HG03060 (cell line): ENCODE measurements around the gene TRMU.
"Not testable (repeated sequence)": the region's sequence is repeated elsewhere in the genome, so short reads cannot be mapped to it uniquely, and the experiment has no call there.

Experiments used
- ATAC-seq: cut with Tn5 transposase; IDR thresholded peaks from one replicate; pipeline ENCODE4 v1.9.1; 2021; ENCODE audit warnings: low read depth, moderate number of reproducible peaks; ENCODE audit not compliant: unreplicated experiment

Gene TRMU

GRCh38 chr22:46297151-46297812 is 38.2 kb upstream of the TRMU start:
- ATAC-seq, result no peak

GRCh38 chr22:46299101-46299500 is 36.4 kb upstream of the TRMU start:
- ATAC-seq, result no peak

- no peak for ATAC-seq
Observed at GRCh38 chr22:46300491-46300890, 35.0 kb upstream of the TRMU start.

- no peak for ATAC-seq
Observed at GRCh38 chr22:46303347-46303965, 32.1 kb upstream of the TRMU start.

GRCh38 chr22:46308283-46308988 is 27.1 kb upstream of the TRMU start:
- no peak for ATAC-seq

GRCh38 chr22:46309526-46310085 is 25.9 kb upstream of the TRMU start:
- no peak for ATAC-seq

GRCh38 chr22:46312056-46312455 is 23.5 kb upstream of the TRMU start:
- no peak for ATAC-seq

GRCh38 chr22:46312848-46313247 is 22.7 kb upstream of the TRMU start:
- ATAC-seq, result not testable (repeated sequence)

- ATAC-seq, result no peak
Observed at GRCh38 chr22:46315976-46316375, 19.5 kb upstream of the TRMU start.

GRCh38 chr22:46317646-46318045 is 17.9 kb upstream of the TRMU start:
- ATAC-seq, result no peak

- no peak for ATAC-seq
Observed at GRCh38 chr22:46318576-46318975, 16.9 kb upstream of the TRMU start.

GRCh38 chr22:46319319-46319718 is 16.2 kb upstream of the TRMU start:
- ATAC-seq, result no peak

- no peak for ATAC-seq
Observed at GRCh38 chr22:46320166-46320710, 15.3 kb upstream of the TRMU start.

GRCh38 chr22:46320716-46321386 is 14.7 kb upstream of the TRMU start:
- ATAC-seq, result no peak

- ATAC-seq, result no peak
Observed at GRCh38 chr22:46322711-46323110, 12.8 kb upstream of the TRMU start.

- ATAC-seq, result no peak
Observed at GRCh38 chr22:46323162-46323561, 12.4 kb upstream of the TRMU start.

GRCh38 chr22:46326066-46326680 is 9.3 kb upstream of the TRMU start:
- ATAC-seq, result no peak

- ATAC-seq, result no peak
Observed at GRCh38 chr22:46327691-46328465, 7.6 kb upstream of the TRMU start.

GRCh38 chr22:46328797-46329196 is 6.7 kb upstream of the TRMU start:
- no peak for ATAC-seq

- no peak for ATAC-seq
Observed at GRCh38 chr22:46329616-46330015, 5.9 kb upstream of the TRMU start.
